Transverse colon (tissue), 4 donors: ENCODE measurements around the gene YIPF5. TPM values are rescaled to one million over a fixed set of nuclear protein-coding genes. Genes with fewer than 3 reads are reported as not detected.
A peak's percentile ranks its signal among the peaks of the same experiment; 100 is the strongest.

Experiments used
- DNase-seq: peaks from one replicate; pipeline ENCODE4 v3.0.0-alpha.2; 2019
- H3K27ac ChIP-seq, 4 donors: fragments of 200-600 bp; sonication (generic); 2 replicates each; pipeline ENCODE4 v1.5.1; 2016 to 2018; ENCODE audit warnings: inconsistent platforms in 4 of 4
- H3K27me3 ChIP-seq: fragments of 200-600 bp; sonication (generic); 2 replicates; pipeline ENCODE4 v1.5.1; 2017; ENCODE audit warnings: inconsistent platforms
- H3K36me3 ChIP-seq, 4 donors: fragments of 200-600 bp; sonication (generic); 2 replicates each; pipeline ENCODE4 v1.5.1; 2017 to 2019; ENCODE audit warnings: inconsistent platforms in 4 of 4
- H3K4me1 ChIP-seq, 4 donors: fragments of 200-600 bp; sonication (generic); 2 replicates each; pipeline ENCODE4 v1.5.1; 2017 to 2020; ENCODE audit warnings: inconsistent platforms in 4 of 4
- H3K4me3 ChIP-seq, 4 donors: fragments of 200-600 bp; sonication (generic); 1 replicate in 1 of 4; 2 replicates in 3 of 4; pipeline versions ENCODE4 v1.5.1 to v1.6.1; 2017 to 2019; ENCODE audit warnings: inconsistent platforms in 4 of 4
- H3K9me3 ChIP-seq, 2 donors: fragments of 200-600 bp; sonication (generic); 2 replicates each; pipeline ENCODE4 v1.5.1; 2017 to 2019; ENCODE audit warnings: inconsistent platforms in 2 of 2
- CTCF ChIP-seq, 5 experiments: fragments of 200-600 bp in 3 of 5; fragments of 450-650 bp in 2 of 5; sonication (generic) in 3 of 5; IDR thresholded peaks; 1 replicate in 2 of 5; 2 replicates in 3 of 5; pipeline ENCODE4 v1.5.1; 2016 to 2017; ENCODE audit warnings: antibody characterized with exemption in 5 of 5, inconsistent platforms in 3 of 5, mild to moderate bottlenecking in 2 of 5, moderate library complexity in 1 of 5
- EP300 ChIP-seq: sonication (generic); formaldehyde crosslinking; IDR thresholded peaks from one replicate; pipeline ENCODE4 v1.6.1; 2017; ENCODE audit warnings: antibody characterized with exemption, low read depth
- POLR2A ChIP-seq: fragments of 450-650 bp; IDR thresholded peaks from one replicate; pipeline ENCODE4 v1.6.1; 2016; ENCODE audit warnings: antibody characterized with exemption, mild to moderate bottlenecking, moderate library complexity
- POLR2AphosphoS5 ChIP-seq, 3 donors: sonication (generic); formaldehyde crosslinking; IDR thresholded peaks; one replicate each; pipeline ENCODE4 v1.6.1; 2016; ENCODE audit warnings: antibody characterized with exemption in 3 of 3
- WGBS, 2 donors: methylation state at CpG; one replicate each; pipeline ENCODE4 v1.1.5; 2018; ENCODE audit warnings: low coverage in 1 of 2; 5-methylcytosine and 5-hydroxymethylcytosine counted together
- in situ Hi-C, 4 donors: fragments of 200-750 bp; cut with MboI; loops; one replicate each; pipeline versions ENCODE4 v1.15.0 to v1.15.1; 2017; ENCODE audit warnings: low sequenced_read_pairs in 3 of 4, low pct_ligation_motif_present in 1 of 4, low pct_unique_long_range_greater_than_20kb in 1 of 4
- intact Hi-C: fragments of 100-400 bp; cut with DNase I; formaldehyde crosslinking; loops from one replicate; pipeline ENCODE4 v1.15.1; 2023; ENCODE audit warnings: low total_unique reads
- total RNA-seq, 4 donors: library from RNA; depleted of rRNA; stranded (reverse); fragments of >200 nt; gene quantifications; one replicate each; pipeline ENCODE4 v1.1.0, GENCODE V29; 2016

YIPF5 gene
- total RNA-seq, 4 donors from 2014 or later, result 10.1 to 44.4 (median 25.6) TPM

- DNase-seq, result no peak
- TF ChIP-seq POLR2AphosphoS5 (IDR thresholded peaks at IDR 0.05) (no peak), CTCF (IDR thresholded peaks at IDR 0.05) (no peak), POLR2A (no peak), EP300 (no peak)
- H3K27me3 ChIP-seq, result no peaks in the 10 kb centered on the region
- H3K4me3 ChIP-seq, result no peak overlapping the region
- in situ Hi-C loops, result no loop called here
- no peaks in the 10 kb centered on the region for H3K4me1 ChIP-seq
- H3K36me3 ChIP-seq, result no peaks in the 10 kb centered on the region
- WGBS, 2 donors, result 64% methylated on average over 1 of the region's 1 CpG; no CpG with 5 or more reads in 1 of the 2 donors
- H3K9me3 ChIP-seq, result no peaks in the 10 kb centered on the region
- H3K27ac ChIP-seq, result no peak overlapping the region
- intact Hi-C loops, result no loop called here
Measured at GRCh38 chr5:144142824-144143162, 27.7 kb downstream of the YIPF5 start.

- TF ChIP-seq CTCF (IDR thresholded peaks at IDR 0.05), result peak; percentile 43 to 63 (median 56)
- TF ChIP-seq EP300, result no peak
- Histone ChIP-seq H3K27ac (no peak overlapping the region), H3K4me3 (no peak overlapping the region), H3K4me1 (no peaks in the 10 kb centered on the region), H3K27me3 (no peaks in the 10 kb centered on the region), H3K36me3 (no peaks in the 10 kb centered on the region), H3K9me3 (no peaks in the 10 kb centered on the region)
- DNase-seq, result no peak
- WGBS, 2 donors, result 6 to 10% methylated on average over 1 to 2 of the region's 2 CpGs
- in situ Hi-C loops, result no loop called here
- intact Hi-C loops, result no loop called here
Measured at GRCh38 chr5:144142139-144142823, 28.2 kb downstream of the YIPF5 start.

- no peak for DNase-seq
- 100% methylated on average over 1 to 2 of the region's 2 CpGs for WGBS, 2 donors
- in situ Hi-C loops, result no loop called here
- intact Hi-C loops, result no loop called here
- Histone ChIP-seq H3K4me1 (no peaks in the 10 kb centered on the region), H3K27me3 (no peaks in the 10 kb centered on the region), H3K27ac (no peak overlapping the region), H3K9me3 (no peaks in the 10 kb centered on the region), H3K4me3 (no peak overlapping the region), H3K36me3 (no peaks in the 10 kb centered on the region)
- TF ChIP-seq POLR2AphosphoS5 (IDR thresholded peaks at IDR 0.05), result no peak
- TF ChIP-seq POLR2A, result no peak
- no peak for TF ChIP-seq EP300
- no peak for TF ChIP-seq CTCF (IDR thresholded peaks at IDR 0.05)
Measured at GRCh38 chr5:144141585-144141984, 28.9 kb downstream of the YIPF5 start.

GRCh38 chr5:144139586-144139985 is 30.9 kb downstream of the YIPF5 start:
- in situ Hi-C loops, result no loop called here
- no peaks in the 10 kb centered on the region for H3K4me1 ChIP-seq
- 73 to 80% methylated on average over 4 to 5 of the region's 5 CpGs for WGBS, 2 donors
- no peak for TF ChIP-seq EP300
- no peak for TF ChIP-seq CTCF (IDR thresholded peaks at IDR 0.05)
- TF ChIP-seq POLR2AphosphoS5 (IDR thresholded peaks at IDR 0.05), result no peak
- TF ChIP-seq POLR2A, result no peak
- no peaks in the 10 kb centered on the region for H3K36me3 ChIP-seq
- H3K9me3 ChIP-seq, result no peaks in the 10 kb centered on the region
- H3K4me3 ChIP-seq, result no peak overlapping the region
- no peak overlapping the region for H3K27ac ChIP-seq
- no peaks in the 10 kb centered on the region for H3K27me3 ChIP-seq
- DNase-seq, result no peak
- intact Hi-C loops, result no loop called here
